Testis (tissue), 3 donors: Measurements from ENCODE around the gene CELSR3. TPM values are rescaled to one million over a fixed set of nuclear protein-coding genes. Genes with fewer than 3 reads are reported as not detected.
A peak's percentile ranks its signal among the peaks of the same experiment; 100 is the strongest.

Experiments used
- DNase-seq: peaks from one replicate; pipeline ENCODE4 v3.0.0-alpha.2; 2019
- H3K27ac ChIP-seq, 2 donors: fragments of 200-600 bp; sonication (generic); one replicate each; pipeline ENCODE4 v1.5.1; 2019
- H3K27me3 ChIP-seq: fragments of 200-600 bp; sonication (generic); one replicate; pipeline ENCODE4 v1.5.1; 2019
- H3K36me3 ChIP-seq: fragments of 200-600 bp; sonication (generic); one replicate; pipeline ENCODE4 v1.5.1; 2017; ENCODE audit warnings: low read depth; ENCODE audit errors: missing control alignments
- H3K4me1 ChIP-seq: fragments of 200-600 bp; sonication (generic); one replicate; pipeline ENCODE4 v1.5.1; 2019
- H3K4me3 ChIP-seq, 2 donors: fragments of 200-600 bp; sonication (generic); one replicate each; pipeline ENCODE4 v1.5.1; 2017 to 2019
- H3K9me3 ChIP-seq: fragments of 200-600 bp; sonication (generic); one replicate; pipeline ENCODE4 v1.5.1; 2017
- CTCF ChIP-seq, 3 experiments: fragments of 450-650 bp in 2 of 3; fragments of 200-600 bp in 1 of 3; sonication (generic) in 1 of 3; IDR thresholded peaks; one replicate each; pipeline ENCODE4 v1.5.1; 2016 to 2019; ENCODE audit warnings: antibody characterized with exemption in 3 of 3, mild to moderate bottlenecking in 2 of 3, moderate library complexity in 1 of 3
- POLR2A ChIP-seq: fragments of 450-650 bp; IDR thresholded peaks from one replicate; pipeline ENCODE4 v1.6.1; 2017; ENCODE audit warnings: antibody characterized with exemption, mild to moderate bottlenecking, moderate library complexity
- WGBS, 2 donors: methylation state at CpG; one replicate each; pipeline ENCODE4 v1.1.5; 2018; 5-methylcytosine and 5-hydroxymethylcytosine counted together
- intact Hi-C: fragments of 100-400 bp; cut with DNase I; formaldehyde crosslinking; loops from one replicate; pipeline ENCODE4 v1.15.1; 2023; ENCODE audit warnings: low total_unique reads
- polyA plus RNA-seq: library from polyadenylated mRNA; stranded (reverse); fragments of 350-450 nt; fragmentation: Illumina TruSeq; extraction: RNeasy Lipid Tissue Mini Kit (QIAGEN cat#74804); gene quantifications from one replicate; pipeline ENCODE4 v1.2.3, GENCODE V29; 2014; ENCODE audit warnings: low read depth, low replicate concordance; ENCODE audit not compliant: insufficient read depth
- total RNA-seq, 2 donors: library from RNA; depleted of rRNA; stranded (reverse); fragments of >200 nt; gene quantifications; one replicate each; pipeline ENCODE4 v1.2.3, GENCODE V29; 2016

Gene CELSR3
- total and polyA plus RNA-seq, 3 donors from 2014 or later: 13.5 to 17.5 (median 14.3) TPM

- Histone ChIP-seq H3K27me3 (no peaks in the 10 kb centered on the region), H3K9me3 (no peaks in the 10 kb centered on the region), H3K36me3 (no peaks in the 10 kb centered on the region), H3K4me1 (peaks cover 46% of the 10 kb centered on the region), H3K4me3 (no peak overlapping the region), H3K27ac (no peak overlapping the region)
- DNase-seq: no peak
- intact Hi-C loops: no loop called here
- WGBS, 2 donors: 61 to 75% methylated on average over 2 to 3 of the region's 3 CpGs
- TF ChIP-seq POLR2A (no peak), CTCF (IDR thresholded peaks at IDR 0.05) (no peak)
Measured at GRCh38 chr3:48687220-48687678, 24.6 kb upstream of the CELSR3 start.

DNA sequence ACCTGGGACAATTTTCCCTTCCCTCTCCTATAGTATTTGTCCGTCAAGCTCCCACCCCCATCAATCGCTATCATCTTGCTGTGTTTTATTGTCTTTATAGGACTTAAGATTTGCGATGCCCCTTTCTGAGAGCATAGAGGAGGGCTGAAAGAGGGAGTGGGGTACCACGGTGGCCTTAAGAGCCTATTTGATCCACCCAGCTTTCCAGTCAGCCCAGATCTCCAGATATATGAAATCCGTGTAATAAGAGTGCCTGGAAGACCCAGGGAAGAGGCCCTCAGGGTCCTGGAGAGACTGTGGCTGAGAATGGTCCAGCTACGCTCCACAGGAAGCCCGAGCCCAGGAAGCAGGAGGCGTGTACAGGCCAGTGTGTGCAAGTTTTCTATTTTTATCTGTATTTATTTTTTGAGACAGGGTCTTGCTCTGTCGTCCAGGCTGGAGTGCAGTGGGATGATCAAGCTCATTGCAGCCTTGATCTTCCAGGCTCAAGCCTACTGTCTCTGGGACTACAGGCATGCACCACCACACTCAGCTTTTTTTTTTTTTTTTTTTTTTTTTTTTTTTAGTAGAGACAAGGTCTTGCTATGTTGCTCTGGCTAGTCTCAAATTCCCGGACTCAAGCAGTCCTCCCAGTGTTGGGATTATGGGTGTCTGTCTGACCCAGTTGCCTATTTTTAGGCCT, 24.0 kb upstream of the CELSR3 start:
- no peaks in the 10 kb centered on the region for H3K36me3 ChIP-seq
- WGBS, 2 donors: 29 to 38% methylated on average over 9 to 10 of the region's 10 CpGs
- TF ChIP-seq CTCF (IDR thresholded peaks at IDR 0.05) (no peak), POLR2A (no peak)
- H3K4me1 ChIP-seq: peaks cover 43% of the 10 kb centered on the region
- no peaks in the 10 kb centered on the region for H3K9me3 ChIP-seq
- intact Hi-C loops: no loop called here
- no peaks in the 10 kb centered on the region for H3K27me3 ChIP-seq
- H3K27ac ChIP-seq: peak overlapping the region; percentile 87 to 91
- DNase-seq: no peak
- peak overlapping the region; percentile 93 to 95 for H3K4me3 ChIP-seq

GRCh38 chr3:48685603-48686511, 23.2 kb upstream of the CELSR3 start, which contains the start of gene NCKIPSD:
Gene NCKIPSD, minus strand, starts transcription at chr3:48685915. Its CDS starts 108 bp downstream, at chr3:48685807.
- no peaks in the 10 kb centered on the region for H3K9me3 ChIP-seq
- peak within 1 kb of the TSS; percentile 87 to 91 for H3K27ac ChIP-seq
- H3K4me3 ChIP-seq: peak within 1 kb of the TSS; percentile 93 to 95
- peak; percentile 95 for DNase-seq
- peaks cover 43% of the 10 kb centered on the region for H3K4me1 ChIP-seq
- 2% methylated on average over 18 to 71 of the region's 97 CpGs for WGBS, 2 donors
- H3K27me3 ChIP-seq: no peaks in the 10 kb centered on the region
- intact Hi-C loops: no loop called here
- TF ChIP-seq CTCF (IDR thresholded peaks at IDR 0.05): peak; percentile 85 to 94 (median 93)
- peak; percentile 72 for TF ChIP-seq POLR2A
- no peaks in the 10 kb centered on the region for H3K36me3 ChIP-seq

GRCh38 chr3:48685293-48685602, 22.6 kb upstream of the CELSR3 start:
- TF ChIP-seq CTCF (IDR thresholded peaks at IDR 0.05): no peak
- no peak for TF ChIP-seq POLR2A
- no peak for DNase-seq
- H3K4me3 ChIP-seq: peak overlapping the region; percentile 93 to 95
- no peaks in the 10 kb centered on the region for H3K27me3 ChIP-seq
- H3K4me1 ChIP-seq: peaks cover 43% of the 10 kb centered on the region
- intact Hi-C loops: no loop called here
- no peaks in the 10 kb centered on the region for H3K36me3 ChIP-seq
- no peaks in the 10 kb centered on the region for H3K9me3 ChIP-seq
- WGBS, 2 donors: 7 to 12% methylated on average over 8 to 12 of the region's 13 CpGs
- peak overlapping the region; percentile 87 to 91 for H3K27ac ChIP-seq
